ENCODE results near the gene CASZ1.

GRCh38 chr1:10592373-10592772 is 204.1 kb downstream of the CASZ1 start:
- TF ChIP-seq TFAP4 (CRISPR knock-in tag; IDR thresholded peaks at IDR 0.05; ENCODE audit: borderline replicate concordance) (no peak), TAF9B (IDR thresholded peaks at IDR 0.05; ENCODE audit: partially characterized antibody) (no peak), TCF3 (CRISPR knock-in tag; IDR thresholded peaks at IDR 0.05) (no peak), SAP30 (IDR thresholded peaks at IDR 0.05; ENCODE audit: borderline replicate concordance, insufficient read depth, low read depth, low read length, poor library complexity, severe bottlenecking) (no peak)
